ENCODE data around the gene CYP2A6. TPM values are rescaled to one million over a fixed set of nuclear protein-coding genes. Genes with fewer than 3 reads are reported as not detected.
"Not testable (repeated sequence)": the region's sequence is repeated elsewhere in the genome, so short reads cannot be mapped to it uniquely, and the experiment has no call there.

Gene CYP2A6, protein sequence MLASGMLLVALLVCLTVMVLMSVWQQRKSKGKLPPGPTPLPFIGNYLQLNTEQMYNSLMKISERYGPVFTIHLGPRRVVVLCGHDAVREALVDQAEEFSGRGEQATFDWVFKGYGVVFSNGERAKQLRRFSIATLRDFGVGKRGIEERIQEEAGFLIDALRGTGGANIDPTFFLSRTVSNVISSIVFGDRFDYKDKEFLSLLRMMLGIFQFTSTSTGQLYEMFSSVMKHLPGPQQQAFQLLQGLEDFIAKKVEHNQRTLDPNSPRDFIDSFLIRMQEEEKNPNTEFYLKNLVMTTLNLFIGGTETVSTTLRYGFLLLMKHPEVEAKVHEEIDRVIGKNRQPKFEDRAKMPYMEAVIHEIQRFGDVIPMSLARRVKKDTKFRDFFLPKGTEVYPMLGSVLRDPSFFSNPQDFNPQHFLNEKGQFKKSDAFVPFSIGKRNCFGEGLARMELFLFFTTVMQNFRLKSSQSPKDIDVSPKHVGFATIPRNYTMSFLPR
- under 1 TPM in 3 of 5 experiments, not detected in 2; 0.19 to 0.43 (median 0.27) TPM for total RNA-seq
- polyA plus RNA-seq, result not detected
- total RNA-seq, result not detected

DNA sequence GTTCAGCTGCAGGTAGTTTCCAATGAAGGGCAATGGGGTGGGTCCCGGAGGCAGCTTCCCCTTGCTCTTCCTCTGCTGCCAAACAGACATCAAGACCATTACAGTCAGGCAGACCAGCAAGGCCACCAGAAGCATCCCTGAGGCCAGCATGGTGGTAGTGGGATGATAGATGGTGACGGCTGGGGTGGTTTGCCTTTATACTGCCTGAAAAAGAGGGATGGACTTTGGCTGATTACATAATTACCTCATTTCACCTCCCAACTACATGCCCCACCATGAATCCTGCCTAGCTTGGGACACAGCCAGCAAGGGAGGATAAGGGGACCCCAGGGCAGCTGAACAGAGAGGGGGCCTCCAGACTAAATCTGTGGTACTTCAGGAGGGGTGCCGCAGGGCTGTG is at the start of gene CYP2A6:
Gene CYP2A6 (minus strand): TSS at position 171 of the 400 bp plus-strand sequence. CDS start 21 bp downstream, at position 150.
- peak within 1 kb of the TSS in 6 of 9 donors; percentile 14 to 78 (median 58) for H3K27ac Mint-ChIP-seq
- not testable (repeated sequence) for H3K36me3 Mint-ChIP-seq

DNA sequence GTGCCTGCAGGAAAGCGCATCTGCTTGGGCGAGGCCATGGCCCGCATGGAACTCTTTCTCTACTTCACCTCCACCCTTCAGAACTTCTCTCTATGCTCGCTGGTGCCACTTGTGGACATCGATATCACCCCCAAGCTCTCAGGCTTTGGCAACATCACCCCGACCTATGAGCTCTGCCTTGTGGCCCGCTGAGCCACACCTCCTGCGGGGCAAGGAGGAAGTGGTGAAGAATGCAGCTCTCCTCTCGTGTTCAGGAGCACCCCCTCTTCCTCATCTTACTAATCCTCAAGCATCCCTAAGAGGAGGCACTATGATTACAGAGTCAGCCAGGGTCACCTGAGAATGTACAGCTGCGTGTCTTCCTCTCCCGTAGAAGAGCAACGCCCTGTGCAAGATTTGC is 49.7 kb upstream of the CYP2A6 start:
- peak overlapping the region in 6 of 10 donors; percentile 19 to 53 (median 36) for H3K4me3 Mint-ChIP-seq
- peak overlapping the region in 3 of 9 donors; percentile 38 to 75 (median 56) for H3K27ac Mint-ChIP-seq
- peaks cover 9 to 20% (median 12%) of the 10 kb centered on the region in 7 donors for H3K4me1 Mint-ChIP-seq
- H3K9me3 ChIP-seq (ENCODE audit: control insufficient read depth in 2 of 3, low read length in 3 of 3); H3K27ac ChIP-seq (ENCODE audit: low read depth, low read length); H3K27me3 ChIP-seq (ENCODE audit: control insufficient read depth in 2 of 2, insufficient read depth in 2 of 2, low read length in 2 of 2); intact Hi-C loops (cut with micrococcal nuclease); H3K4me3 ChIP-seq (ENCODE audit: low read length); H3K36me3 ChIP-seq (ENCODE audit: control insufficient read depth in 2 of 3, insufficient read depth in 3 of 3, low read length in 3 of 3); H3K4me1 ChIP-seq (ENCODE audit: control insufficient read depth in 2 of 2, insufficient read depth in 2 of 2, low read length in 2 of 2); H3K36me3 Mint-ChIP-seq; H3K9me3 Mint-ChIP-seq; POLR2A ChIA-PET: not testable (repeated sequence)
- DNase-seq, result peak in 5 of 9 donors; percentile 21 to 35 (median 25)
- CTCF ChIA-PET, result interaction anchor here (0.6 kb wide), 1 partner anchor 230 kb away, joined by 5 read pairs; no protein-coding TSS in a partner anchor
- peak; percentile 63 for ATAC-seq
- H3K27me3 Mint-ChIP-seq, result peaks cover 0 to 21% (median 4%) of the 10 kb centered on the region in 5 donors

More for the DNA sequence above, at the start of gene CYP2A6:
- Mint-ChIP-seq H3K4me1 (peaks cover 12 to 30% (median 21%) of the 10 kb centered on the region in 7 donors), H3K27me3 (peaks cover 16 to 57% (median 31%) of the 10 kb centered on the region in 5 donors), H3K4me3 (peak within 1 kb of the TSS in 9 of 10 donors; percentile 10 to 81 (median 65))
- H3K9me3 Mint-ChIP-seq; intact Hi-C loops (cut with micrococcal nuclease); H3K9me3 ChIP-seq (ENCODE audit: control insufficient read depth in 2 of 3, low read length in 3 of 3); ATAC-seq; H3K4me3 ChIP-seq (ENCODE audit: low read length); H3K4me1 ChIP-seq (ENCODE audit: control insufficient read depth in 2 of 2, insufficient read depth in 2 of 2, low read length in 2 of 2); H3K27me3 ChIP-seq (ENCODE audit: control insufficient read depth in 2 of 2, insufficient read depth in 2 of 2, low read length in 2 of 2); DNase-seq; H3K27ac ChIP-seq (ENCODE audit: low read depth, low read length); CTCF ChIA-PET; H3K36me3 ChIP-seq (ENCODE audit: control insufficient read depth in 2 of 3, insufficient read depth in 3 of 3, low read length in 3 of 3): not testable (repeated sequence)
- POLR2A ChIA-PET, result interaction anchor here (0.7 kb wide), 1 partner anchor 297 kb away, joined by 3 read pairs; no protein-coding TSS in a partner anchor

DNA sequence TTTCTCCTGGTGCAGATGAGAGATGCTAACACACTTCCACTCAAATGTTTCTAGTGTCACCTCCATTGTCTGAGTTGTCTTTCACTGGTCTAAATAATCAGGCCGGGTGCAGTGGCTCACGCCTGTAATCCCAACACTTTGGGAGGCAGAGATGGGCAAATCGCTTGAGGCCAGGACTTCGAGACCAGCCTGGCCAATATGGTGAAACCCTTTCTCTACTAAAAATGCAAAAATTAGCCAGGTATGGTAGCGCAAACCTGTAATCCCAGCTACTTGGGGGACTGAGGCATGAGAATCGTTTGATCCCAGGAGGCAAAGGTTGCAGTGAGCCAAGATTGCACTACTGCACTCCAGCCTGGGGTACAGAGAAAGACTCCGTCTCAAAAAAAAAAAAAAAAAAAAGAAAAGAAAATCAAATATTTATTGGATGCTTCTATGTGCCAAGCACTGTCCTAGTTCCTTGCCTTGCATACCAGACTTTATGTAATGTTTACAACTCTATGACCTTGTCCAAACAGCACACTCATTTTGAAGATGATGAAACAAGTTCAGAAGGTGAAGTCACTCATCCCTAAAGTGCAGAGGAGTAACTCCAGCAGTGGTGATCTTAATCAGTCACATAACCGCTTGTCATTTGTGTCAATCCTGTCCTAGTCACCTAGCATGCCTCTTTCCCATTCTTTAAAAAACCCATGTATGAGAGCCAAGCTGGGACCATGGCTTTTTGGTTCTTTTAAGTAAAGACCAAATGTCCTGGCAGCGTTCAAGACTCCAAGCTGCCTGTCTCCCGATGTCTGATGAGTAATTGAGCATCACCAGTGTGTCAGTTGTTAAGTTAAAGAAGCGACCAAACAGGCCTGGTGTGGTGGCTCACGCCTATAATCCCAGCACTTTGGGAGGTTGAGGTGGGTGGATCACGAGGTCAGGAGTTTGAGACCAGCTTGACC is 46.9 kb upstream of the CYP2A6 start:
- H3K4me1 Mint-ChIP-seq, result peaks cover 9 to 20% (median 12%) of the 10 kb centered on the region in 7 donors
- H3K27ac ChIP-seq (ENCODE audit: low read depth, low read length); CTCF ChIA-PET; H3K9me3 ChIP-seq (ENCODE audit: control insufficient read depth in 2 of 3, low read length in 3 of 3); H3K9me3 Mint-ChIP-seq; H3K36me3 Mint-ChIP-seq; H3K4me1 ChIP-seq (ENCODE audit: control insufficient read depth in 2 of 2, insufficient read depth in 2 of 2, low read length in 2 of 2); DNase-seq; H3K4me3 ChIP-seq (ENCODE audit: low read length); intact Hi-C loops (cut with micrococcal nuclease); H3K27me3 ChIP-seq (ENCODE audit: control insufficient read depth in 2 of 2, insufficient read depth in 2 of 2, low read length in 2 of 2); POLR2A ChIA-PET; H3K4me3 Mint-ChIP-seq; H3K36me3 ChIP-seq (ENCODE audit: control insufficient read depth in 2 of 3, insufficient read depth in 3 of 3, low read length in 3 of 3); H3K27ac Mint-ChIP-seq; ATAC-seq: not testable (repeated sequence)
- H3K27me3 Mint-ChIP-seq, result peaks cover 11 to 35% (median 13%) of the 10 kb centered on the region in 5 donors

DNA sequence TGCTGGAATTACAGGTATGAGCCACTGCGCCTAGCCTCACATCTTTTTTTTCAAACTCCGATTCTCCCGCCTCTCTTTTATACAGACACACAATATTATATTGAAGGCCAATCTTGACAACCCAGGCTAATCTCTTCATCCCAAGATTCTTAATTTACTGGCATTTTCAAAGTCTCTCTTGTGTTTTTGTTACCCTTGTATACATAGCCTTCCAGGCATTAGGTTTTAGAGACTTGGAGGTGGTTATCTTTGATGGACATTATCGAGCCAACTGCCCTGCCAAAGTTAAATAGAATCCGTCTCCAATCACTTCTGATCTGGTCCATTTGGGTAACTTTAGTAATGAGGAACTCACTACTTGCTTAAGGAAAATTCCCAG is 46.2 kb upstream of the CYP2A6 start:
- no peak for ATAC-seq
- Mint-ChIP-seq H3K4me3 (no peak overlapping the region), H3K9me3 (peaks cover 0 to 2% (median 0%) of the 10 kb centered on the region in 11 donors), H3K36me3 (no peaks in the 10 kb centered on the region), H3K27me3 (peaks cover 13 to 38% (median 16%) of the 10 kb centered on the region in 5 donors), H3K27ac (no peak overlapping the region), H3K4me1 (peaks cover 9 to 20% (median 12%) of the 10 kb centered on the region in 7 donors)
- no peak overlapping the region for H3K4me3 ChIP-seq (ENCODE audit: low read length)
- H3K27ac ChIP-seq (ENCODE audit: low read depth, low read length), result no peak overlapping the region
- no peak for DNase-seq
- CTCF ChIA-PET, result no interaction called here
- H3K4me1 ChIP-seq (ENCODE audit: control insufficient read depth in 2 of 2, insufficient read depth in 2 of 2, low read length in 2 of 2), result peaks cover 0 to 6% of the 10 kb centered on the region in 2 donors
- H3K36me3 ChIP-seq (ENCODE audit: control insufficient read depth in 2 of 3, insufficient read depth in 3 of 3, low read length in 3 of 3), result no peaks in the 10 kb centered on the region
- POLR2A ChIA-PET, result no interaction called here
- no peaks in the 10 kb centered on the region for H3K9me3 ChIP-seq (ENCODE audit: control insufficient read depth in 2 of 3, low read length in 3 of 3)
- intact Hi-C loops (cut with micrococcal nuclease), result no loop called here
- H3K27me3 ChIP-seq (ENCODE audit: control insufficient read depth in 2 of 2, insufficient read depth in 2 of 2, low read length in 2 of 2), result no peaks in the 10 kb centered on the region

DNA sequence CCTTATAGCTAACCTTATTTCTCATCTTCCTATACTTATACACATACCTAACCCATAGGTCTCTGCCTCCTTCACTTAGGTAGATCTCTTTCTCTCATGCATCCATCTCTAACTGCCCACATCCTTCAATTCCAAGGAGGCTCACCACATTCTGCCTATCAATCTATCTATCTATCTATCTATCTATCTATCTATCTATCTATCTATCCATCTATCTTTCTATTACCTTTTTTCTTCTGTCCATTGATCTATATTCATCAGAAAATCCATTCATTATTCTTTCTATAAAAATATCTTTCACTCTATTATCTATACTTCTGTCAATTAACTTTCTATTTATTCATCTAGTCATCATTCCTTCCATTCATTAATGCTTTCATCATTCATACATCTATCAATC is 42.9 kb upstream of the CYP2A6 start:
- Histone ChIP-seq H3K9me3 (ENCODE audit: control insufficient read depth in 2 of 3, low read length in 3 of 3) (no peaks in the 10 kb centered on the region), H3K4me3 (ENCODE audit: low read length) (no peak overlapping the region), H3K36me3 (ENCODE audit: control insufficient read depth in 2 of 3, insufficient read depth in 3 of 3, low read length in 3 of 3) (no peaks in the 10 kb centered on the region), H3K27me3 (ENCODE audit: control insufficient read depth in 2 of 2, insufficient read depth in 2 of 2, low read length in 2 of 2) (no peaks in the 10 kb centered on the region), H3K27ac (ENCODE audit: low read depth, low read length) (no peak overlapping the region), H3K4me1 (ENCODE audit: control insufficient read depth in 2 of 2, insufficient read depth in 2 of 2, low read length in 2 of 2) (no peaks in the 10 kb centered on the region)
- ATAC-seq (no peak), DNase-seq (no peak)
- Mint-ChIP-seq H3K4me1 (no peaks in the 10 kb centered on the region), H3K36me3 (peaks cover 0 to 4% (median 0%) of the 10 kb centered on the region in 5 donors), H3K27me3 (peaks cover 14 to 39% (median 24%) of the 10 kb centered on the region in 5 donors), H3K4me3 (no peak overlapping the region), H3K27ac (no peak overlapping the region), H3K9me3 (peaks cover 0 to 2% (median 0%) of the 10 kb centered on the region in 11 donors)
- CTCF ChIA-PET, result no interaction called here
- POLR2A ChIA-PET, result no interaction called here
- intact Hi-C loops (cut with micrococcal nuclease), result no loop called here

DNA sequence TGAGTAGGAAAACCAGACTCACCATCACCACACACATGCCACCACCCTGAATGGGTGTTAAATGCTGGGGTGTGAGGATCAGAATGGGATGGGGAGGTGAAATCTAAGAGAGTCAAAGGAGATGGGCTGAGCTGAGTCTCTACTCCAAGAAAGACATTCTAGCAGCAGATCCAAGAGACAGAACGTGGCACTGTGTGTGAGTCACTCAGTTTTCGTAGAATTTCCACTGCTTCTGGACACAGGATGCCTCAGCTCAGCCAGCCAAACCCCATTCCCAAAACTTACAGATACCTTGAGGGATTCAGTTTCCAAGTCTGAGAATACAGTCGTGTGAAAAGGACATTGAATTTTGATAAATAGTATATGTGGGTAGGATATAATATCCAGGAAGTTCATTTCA is 39.1 kb upstream of the CYP2A6 start:
- H3K36me3 Mint-ChIP-seq, result peaks cover 0 to 4% (median 0%) of the 10 kb centered on the region in 5 donors
- Histone ChIP-seq H3K36me3 (ENCODE audit: control insufficient read depth in 2 of 3, insufficient read depth in 3 of 3, low read length in 3 of 3) (no peaks in the 10 kb centered on the region), H3K9me3 (ENCODE audit: control insufficient read depth in 2 of 3, low read length in 3 of 3) (no peaks in the 10 kb centered on the region), H3K27me3 (ENCODE audit: control insufficient read depth in 2 of 2, insufficient read depth in 2 of 2, low read length in 2 of 2) (no peaks in the 10 kb centered on the region), H3K4me3 (ENCODE audit: low read length) (no peak overlapping the region), H3K27ac (ENCODE audit: low read depth, low read length) (no peak overlapping the region), H3K4me1 (ENCODE audit: control insufficient read depth in 2 of 2, insufficient read depth in 2 of 2, low read length in 2 of 2) (no peaks in the 10 kb centered on the region)
- POLR2A ChIA-PET, result no interaction called here
- ATAC-seq (no peak), DNase-seq (no peak)
- intact Hi-C loops (cut with micrococcal nuclease), result no loop called here
- H3K27me3 Mint-ChIP-seq, result peaks cover 9 to 38% (median 24%) of the 10 kb centered on the region in 5 donors
- no peak overlapping the region for H3K27ac Mint-ChIP-seq
- peaks cover 0 to 3% (median 0%) of the 10 kb centered on the region in 11 donors for H3K9me3 Mint-ChIP-seq
- no peaks in the 10 kb centered on the region for H3K4me1 Mint-ChIP-seq
- H3K4me3 Mint-ChIP-seq, result no peak overlapping the region
- CTCF ChIA-PET, result interaction anchor here (0.6 kb wide), 1 partner anchor 241 kb away, joined by 3 read pairs; no protein-coding TSS in a partner anchor

Data from naive thymus-derived CD4-positive, alpha-beta T cell (primary cell).